GM18867 (cell line): ENCODE data around the gene SLC2A13.
A peak's percentile ranks its signal among the peaks of the same experiment; 100 is the strongest.

Experiments used
- ATAC-seq: cut with Tn5 transposase; IDR thresholded peaks from one replicate; pipeline ENCODE4 v1.9.1; 2021; ENCODE audit warnings: mild to moderate bottlenecking, moderate library complexity; ENCODE audit not compliant: unreplicated experiment

SLC2A13 gene

GRCh38 chr12:40002178-40003169, 103.4 kb downstream of the SLC2A13 start:
- ATAC-seq: no peak

DNA sequence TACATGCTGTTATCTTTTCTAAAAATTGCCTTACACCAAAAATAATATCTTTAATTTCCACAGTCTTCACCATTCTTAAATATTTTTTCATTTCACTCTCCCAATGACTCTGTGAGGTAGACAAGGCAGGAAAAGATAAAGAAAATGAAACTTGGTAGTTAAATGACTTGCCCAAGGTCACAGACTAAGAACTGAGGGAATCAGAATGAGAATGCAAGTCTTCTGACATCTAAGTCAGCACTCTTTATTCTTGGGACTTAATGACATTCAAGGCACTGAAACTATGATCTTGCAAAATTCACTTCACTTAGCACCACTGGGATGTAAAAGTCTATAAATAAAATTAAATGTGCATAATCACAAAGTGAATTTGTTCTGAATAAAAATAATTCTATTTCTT, 104.5 kb downstream of the SLC2A13 start:
- no peak for ATAC-seq

- ATAC-seq: no peak
These were observed 105.0 kb downstream of the SLC2A13 start for GRCh38 chr12:40000884-40001283.

GRCh38 chr12:39993268-39993667, 112.6 kb downstream of the SLC2A13 start:
- ATAC-seq: no peak

GRCh38 chr12:39990122-39991101, 115.5 kb downstream of the SLC2A13 start:
- ATAC-seq: peak; percentile 96

- no peak for ATAC-seq
These were observed 116.4 kb downstream of the SLC2A13 start for GRCh38 chr12:39989501-39989900.

DNA sequence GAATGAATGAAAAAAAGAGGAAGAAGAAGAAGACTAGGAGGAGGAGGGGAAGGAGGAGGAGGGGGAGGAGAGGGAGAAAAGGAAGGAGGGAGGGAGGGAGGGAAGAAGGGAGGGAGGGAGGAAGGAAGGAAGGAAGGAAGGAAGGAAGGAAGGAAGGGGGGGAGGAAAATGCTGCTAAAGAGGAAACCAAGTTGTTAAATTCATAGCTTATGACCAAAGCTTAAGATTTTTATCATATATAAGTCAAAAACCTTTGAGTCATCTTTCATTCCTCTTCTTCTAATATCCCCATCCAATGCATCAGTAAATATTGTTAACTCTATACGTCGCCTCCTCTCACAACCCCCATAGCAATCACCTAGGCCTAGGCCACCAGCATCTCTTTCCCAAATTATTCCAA, 117.3 kb downstream of the SLC2A13 start:
- no peak for ATAC-seq

DNA sequence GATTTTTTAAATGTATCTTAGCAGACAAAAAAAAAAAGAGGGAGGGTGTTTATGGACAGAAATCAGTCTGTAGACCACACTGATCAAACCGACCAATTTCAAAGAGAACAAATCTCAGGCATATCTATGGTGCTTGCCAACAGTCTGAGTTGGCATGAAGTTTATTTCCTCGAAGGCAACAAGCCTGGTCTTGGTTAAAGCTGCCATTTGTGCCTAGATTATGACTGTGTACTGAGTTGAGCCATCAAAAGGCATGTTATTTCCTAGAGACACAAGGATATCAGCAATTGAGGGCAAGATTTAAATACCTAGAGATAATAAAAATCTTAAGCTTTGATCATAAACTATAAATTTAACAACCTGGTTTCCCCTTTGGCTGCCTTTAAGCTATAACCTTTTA, 119.2 kb downstream of the SLC2A13 start:
- ATAC-seq: no peak

DNA sequence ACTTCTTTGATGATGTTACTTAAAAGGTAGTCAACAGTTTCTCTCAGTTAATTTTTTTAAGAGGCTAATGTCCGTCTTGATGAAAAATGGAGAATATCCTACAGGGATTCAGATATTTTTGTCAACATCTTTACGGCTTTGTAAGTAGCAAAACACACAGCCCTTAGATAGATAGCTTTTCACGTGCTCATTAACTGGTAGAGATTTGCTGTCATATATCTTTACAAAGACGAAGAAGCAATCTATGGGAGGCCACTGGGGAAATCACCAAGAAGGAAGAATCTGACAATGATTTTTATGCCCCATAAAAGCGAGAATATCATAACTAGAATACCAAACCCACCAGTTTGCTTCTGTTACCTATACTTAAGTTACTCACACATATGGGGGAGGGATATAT, 121.2 kb downstream of the SLC2A13 start:
- ATAC-seq: no peak

DNA sequence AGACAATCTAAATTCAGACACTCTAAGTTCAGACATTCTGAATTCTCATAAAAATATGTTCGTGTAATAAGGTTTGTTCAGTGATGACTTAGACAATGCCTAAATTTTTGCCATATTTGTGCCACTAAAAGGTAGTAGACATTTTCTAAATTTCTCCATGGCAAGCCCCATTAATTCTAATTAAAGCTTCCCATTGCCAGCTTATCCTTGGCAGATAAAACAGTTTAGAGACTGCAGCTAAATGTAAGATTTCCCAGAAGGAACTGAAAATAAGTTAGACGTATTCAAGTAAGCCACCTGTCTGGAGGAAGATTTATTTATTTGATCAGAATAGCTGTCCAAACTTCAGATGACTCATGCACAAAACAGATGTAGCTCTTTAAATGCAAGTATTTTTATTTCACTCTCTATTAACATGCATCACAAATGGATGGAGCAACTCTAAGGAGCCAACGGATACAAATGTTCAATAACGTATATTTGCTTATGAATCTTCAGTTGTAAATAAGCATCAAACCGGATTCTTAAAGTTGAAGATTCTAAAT, 130.4 kb downstream of the SLC2A13 start:
- ATAC-seq: no peak

GRCh38 chr12:39972119-39972518, 133.8 kb downstream of the SLC2A13 start:
- no peak for ATAC-seq

GRCh38 chr12:39971348-39971747, 134.5 kb downstream of the SLC2A13 start:
- no peak for ATAC-seq

- no peak for ATAC-seq
These were observed 139.2 kb downstream of the SLC2A13 start for GRCh38 chr12:39966721-39967120.

- ATAC-seq: no peak
These were observed 139.6 kb downstream of the SLC2A13 start for GRCh38 chr12:39966256-39966655.

DNA sequence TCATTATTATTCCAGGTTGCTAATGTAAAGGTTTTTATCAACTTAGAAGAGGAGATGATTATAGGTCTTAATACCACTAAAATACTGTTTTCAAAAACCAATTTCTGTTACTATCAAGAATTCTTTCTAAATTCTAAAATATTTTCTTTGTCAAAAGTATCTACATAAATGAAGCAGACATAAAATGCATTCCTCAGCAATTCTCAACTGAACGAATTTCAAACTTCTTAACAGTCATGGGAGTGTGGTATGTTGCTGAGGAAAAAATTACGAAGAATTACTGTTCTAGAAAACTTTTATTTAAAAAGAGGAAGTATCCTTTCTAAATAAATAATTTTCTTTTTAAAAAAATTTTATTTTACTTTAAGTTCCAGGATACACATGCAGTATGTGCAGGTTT, 146.4 kb downstream of the SLC2A13 start:
- ATAC-seq: no peak

DNA sequence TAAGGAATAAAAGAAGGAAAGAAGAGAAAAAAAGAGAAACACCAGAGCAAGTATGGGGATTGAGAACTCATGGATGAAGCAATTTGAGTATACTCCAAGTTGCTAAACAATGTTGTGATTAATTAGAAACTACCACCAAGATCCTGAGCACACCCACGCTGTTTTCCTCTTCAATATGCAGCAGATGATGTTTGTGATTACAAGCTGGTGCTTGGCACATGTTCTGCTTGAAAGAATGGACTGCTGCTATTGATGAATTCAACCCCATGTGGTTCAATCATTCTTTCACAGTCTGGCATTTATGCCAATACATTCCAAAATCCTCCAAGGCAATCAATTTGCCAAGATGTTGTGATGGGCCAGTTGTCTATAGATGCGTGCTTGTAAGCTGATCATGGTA, 146.8 kb downstream of the SLC2A13 start:
- ATAC-seq: no peak

DNA sequence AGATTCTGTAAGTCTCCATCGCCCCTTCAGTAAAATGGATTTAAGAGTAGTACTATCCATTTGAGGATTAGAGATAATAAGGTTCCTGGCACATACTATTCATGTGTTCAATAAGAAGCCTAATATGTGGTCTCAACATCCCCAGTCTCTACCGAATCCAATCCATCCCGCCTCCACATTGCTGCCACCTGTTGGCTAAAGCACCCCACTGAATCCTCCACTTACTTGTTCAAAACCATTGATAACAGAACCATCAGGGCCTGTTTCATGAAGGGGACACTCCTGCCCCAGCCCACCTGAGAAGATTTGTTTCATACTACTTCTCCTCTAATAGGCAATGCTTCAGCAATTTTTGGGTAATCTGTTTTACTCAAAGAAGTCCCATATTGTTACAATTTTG, 147.5 kb downstream of the SLC2A13 start:
- ATAC-seq: no peak

GRCh38 chr12:39956725-39957124, 149.2 kb downstream of the SLC2A13 start:
- no peak for ATAC-seq

GRCh38 chr12:39946361-39947280, 159.3 kb downstream of the SLC2A13 start:
- ATAC-seq: no peak

GRCh38 chr12:39937119-39937518, 168.8 kb downstream of the SLC2A13 start:
- no peak for ATAC-seq
